HG02973 (cell line): Measurements from ENCODE around the gene HIGD1A.

ENCODE experiments used
- ATAC-seq: cut with Tn5 transposase; IDR thresholded peaks from one replicate; pipeline ENCODE4 v1.9.1; 2021; ENCODE audit warnings: moderate library complexity; ENCODE audit not compliant: unreplicated experiment

Gene HIGD1A

GRCh38 chr3:42739401-42740158 lies 64.7 kb downstream of the HIGD1A start:
- no peak for ATAC-seq

GRCh38 chr3:42736531-42736930 lies 67.8 kb downstream of the HIGD1A start:
- no peak for ATAC-seq

DNA sequence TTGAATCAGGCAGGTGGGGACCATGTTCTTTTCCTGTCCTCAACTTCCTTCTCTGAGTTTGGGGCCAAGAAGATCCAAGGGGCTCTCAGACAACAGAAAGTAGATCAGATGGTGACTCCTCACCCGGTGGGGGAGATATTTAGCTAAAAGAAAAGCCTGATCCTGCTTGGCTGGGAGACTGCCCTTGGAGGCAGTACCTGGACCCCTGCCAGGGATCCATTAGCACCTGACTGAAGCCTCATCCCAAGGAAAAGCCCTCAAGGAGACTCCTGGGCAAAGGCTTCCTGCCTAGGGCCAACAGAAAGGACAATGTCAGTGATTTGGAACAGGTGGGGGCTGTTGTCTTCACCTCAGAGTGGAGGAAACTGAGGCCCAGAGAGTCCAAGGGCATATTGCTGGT lies 68.2 kb downstream of the HIGD1A start:
- no peak for ATAC-seq

DNA sequence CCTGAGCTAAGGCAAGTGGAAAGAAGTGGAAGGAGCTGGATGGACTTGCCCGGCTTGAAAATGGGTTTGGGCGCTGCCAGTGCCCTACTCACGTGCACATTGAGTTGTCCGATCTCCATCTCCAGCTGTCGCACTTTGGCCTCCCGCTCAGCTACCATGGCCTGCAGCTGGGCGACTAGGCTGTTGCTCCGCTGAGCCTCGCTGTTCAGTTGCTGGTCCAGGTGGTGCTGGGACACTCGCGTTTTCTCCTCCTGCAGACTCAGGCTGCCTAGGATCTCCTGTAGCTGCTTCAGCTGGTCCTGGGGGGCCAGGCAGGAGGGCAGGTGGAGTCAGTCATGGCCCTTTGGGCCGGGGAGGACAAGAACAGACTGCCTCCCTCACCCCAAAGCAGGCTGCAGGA lies 68.7 kb downstream of the HIGD1A start:
- ATAC-seq = no peak

DNA sequence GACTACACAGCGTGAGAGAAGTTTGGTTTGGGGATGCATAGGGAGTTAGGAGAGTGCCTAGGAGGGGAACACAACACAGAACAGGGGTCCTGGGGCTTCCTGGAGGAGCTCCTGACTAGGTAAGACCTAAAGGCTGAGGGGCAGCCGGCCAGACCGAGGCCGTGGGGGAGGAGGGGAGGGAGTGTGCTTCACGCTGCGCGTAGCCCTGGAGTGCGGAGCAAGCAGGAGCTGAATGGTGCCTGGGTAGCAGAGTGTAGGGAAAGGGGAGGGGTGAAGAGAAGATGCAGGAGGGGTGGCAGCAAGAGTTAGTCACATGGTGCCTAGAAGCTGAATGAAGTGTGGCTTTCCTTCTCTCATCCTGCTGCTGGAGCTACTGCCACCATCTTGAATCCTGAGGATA lies 69.3 kb downstream of the HIGD1A start:
- no peak for ATAC-seq

- no peak for ATAC-seq
Observed at GRCh38 chr3:42734263-42734860, 69.9 kb downstream of the HIGD1A start.

- ATAC-seq = no peak
Observed at GRCh38 chr3:42733501-42734262, 70.6 kb downstream of the HIGD1A start.
